Transverse colon (tissue), 4 donors: ENCODE measurements around the gene E2F2. TPM values are rescaled to one million over a fixed set of nuclear protein-coding genes. Genes with fewer than 3 reads are reported as not detected.
A peak's percentile ranks its signal among the peaks of the same experiment; 100 is the strongest.

Experiments used
- DNase-seq: peaks from one replicate; pipeline ENCODE4 v3.0.0-alpha.2; 2019
- H3K27ac ChIP-seq, 4 donors: fragments of 200-600 bp; sonication (generic); 2 replicates each; pipeline ENCODE4 v1.5.1; 2016 to 2018; ENCODE audit warnings: inconsistent platforms in 4 of 4
- H3K27me3 ChIP-seq: fragments of 200-600 bp; sonication (generic); 2 replicates; pipeline ENCODE4 v1.5.1; 2017; ENCODE audit warnings: inconsistent platforms
- H3K36me3 ChIP-seq, 4 donors: fragments of 200-600 bp; sonication (generic); 2 replicates each; pipeline ENCODE4 v1.5.1; 2017 to 2019; ENCODE audit warnings: inconsistent platforms in 4 of 4
- H3K4me1 ChIP-seq, 4 donors: fragments of 200-600 bp; sonication (generic); 2 replicates each; pipeline ENCODE4 v1.5.1; 2017 to 2020; ENCODE audit warnings: inconsistent platforms in 4 of 4
- H3K4me3 ChIP-seq, 4 donors: fragments of 200-600 bp; sonication (generic); 1 replicate in 1 of 4; 2 replicates in 3 of 4; pipeline versions ENCODE4 v1.5.1 to v1.6.1; 2017 to 2019; ENCODE audit warnings: inconsistent platforms in 4 of 4
- H3K9me3 ChIP-seq, 2 donors: fragments of 200-600 bp; sonication (generic); 2 replicates each; pipeline ENCODE4 v1.5.1; 2017 to 2019; ENCODE audit warnings: inconsistent platforms in 2 of 2
- EP300 ChIP-seq: sonication (generic); formaldehyde crosslinking; IDR thresholded peaks from one replicate; pipeline ENCODE4 v1.6.1; 2017; ENCODE audit warnings: antibody characterized with exemption, low read depth
- POLR2A ChIP-seq: fragments of 450-650 bp; IDR thresholded peaks from one replicate; pipeline ENCODE4 v1.6.1; 2016; ENCODE audit warnings: antibody characterized with exemption, mild to moderate bottlenecking, moderate library complexity
- POLR2AphosphoS5 ChIP-seq, 3 donors: sonication (generic); formaldehyde crosslinking; IDR thresholded peaks; one replicate each; pipeline ENCODE4 v1.6.1; 2016; ENCODE audit warnings: antibody characterized with exemption in 3 of 3
- WGBS, 2 donors: methylation state at CpG; one replicate each; pipeline ENCODE4 v1.1.5; 2018; ENCODE audit warnings: low coverage in 1 of 2; 5-methylcytosine and 5-hydroxymethylcytosine counted together
- in situ Hi-C, 4 donors: fragments of 200-750 bp; cut with MboI; loops; one replicate each; pipeline versions ENCODE4 v1.15.0 to v1.15.1; 2017; ENCODE audit warnings: low sequenced_read_pairs in 3 of 4, low pct_ligation_motif_present in 1 of 4, low pct_unique_long_range_greater_than_20kb in 1 of 4
- intact Hi-C: fragments of 100-400 bp; cut with DNase I; formaldehyde crosslinking; loops from one replicate; pipeline ENCODE4 v1.15.1; 2023; ENCODE audit warnings: low total_unique reads
- total RNA-seq, 4 donors: library from RNA; depleted of rRNA; stranded (reverse); fragments of >200 nt; gene quantifications; one replicate each; pipeline ENCODE4 v1.1.0, GENCODE V29; 2016
- TF ChIP-seq, protein P1 (sequence below), 5 experiments: fragments of 200-600 bp in 3 of 5; fragments of 450-650 bp in 2 of 5; sonication (generic) in 3 of 5; IDR thresholded peaks; 1 replicate in 2 of 5; 2 replicates in 3 of 5; pipeline ENCODE4 v1.5.1; 2016 to 2017; ENCODE audit warnings: antibody characterized with exemption in 5 of 5, inconsistent platforms in 3 of 5, mild to moderate bottlenecking in 2 of 5, moderate library complexity in 1 of 5

Gene E2F2
- total RNA-seq, 4 donors from 2014 or later, result 6.7 to 11.6 (median 8.9) TPM

DNA sequence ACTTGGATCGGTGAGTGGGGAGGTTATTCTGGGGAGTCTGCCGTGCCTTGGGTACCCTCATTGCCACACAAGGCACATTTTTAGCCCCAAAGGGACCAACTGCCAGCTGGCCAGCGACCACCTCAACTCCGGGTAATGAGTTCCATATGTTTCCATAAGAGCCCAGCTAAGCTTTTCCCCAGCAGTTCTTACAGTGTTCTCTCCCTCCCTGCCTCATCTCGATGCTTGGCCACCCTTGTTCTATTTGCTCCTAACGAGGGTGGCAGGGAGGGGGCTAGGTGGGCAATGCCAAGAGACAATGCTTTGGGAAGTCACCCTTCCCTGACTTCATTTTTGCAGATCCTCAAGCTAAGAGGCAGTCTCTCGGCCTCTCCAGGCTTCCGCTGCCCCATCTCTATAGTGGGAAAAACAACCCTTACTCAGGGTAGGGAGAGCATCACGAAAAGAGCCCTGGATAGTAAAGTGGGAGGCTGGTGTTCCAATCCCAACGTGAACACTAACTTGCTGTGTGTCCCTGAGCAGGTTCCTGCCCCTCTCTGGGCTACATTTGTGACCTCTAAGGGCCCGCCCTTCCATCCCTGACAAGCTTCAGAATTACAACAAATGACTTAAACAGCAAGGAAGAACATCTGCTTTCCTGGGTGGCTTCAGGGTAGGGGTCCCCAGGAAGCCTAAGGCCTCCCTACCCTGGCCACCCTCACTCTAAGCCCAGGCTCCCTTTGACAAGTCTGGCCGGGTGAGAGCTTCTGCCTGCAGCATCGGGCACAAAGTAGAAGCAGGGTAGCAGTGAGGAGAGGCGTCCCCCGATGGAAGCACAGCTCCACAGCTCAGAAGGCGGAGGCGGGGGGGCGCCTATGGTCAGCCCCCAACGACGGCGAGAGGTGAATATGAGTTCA lies 22.4 kb upstream of the E2F2 start:
- intact Hi-C loops, result no loop called here
- WGBS, 2 donors, result 72 to 78% methylated on average over 5 to 21 of the region's 21 CpGs
- Histone ChIP-seq H3K27ac (peak overlapping the region; percentile 96 to 98 (median 96)), H3K4me3 (peak overlapping the region in 3 of 4 donors; percentile 56 to 71 (median 56)), H3K9me3 (no peaks in the 10 kb centered on the region), H3K27me3 (no peaks in the 10 kb centered on the region), H3K4me1 (peaks cover 14 to 51% (median 50%) of the 10 kb centered on the region in 4 donors), H3K36me3 (no peaks in the 10 kb centered on the region)
- in situ Hi-C loops, result no loop called here
- TF ChIP-seq EP300 (no peak), POLR2A (no peak), POLR2AphosphoS5 (IDR thresholded peaks at IDR 0.05) (no peak)
- TF ChIP-seq, protein P1, sequence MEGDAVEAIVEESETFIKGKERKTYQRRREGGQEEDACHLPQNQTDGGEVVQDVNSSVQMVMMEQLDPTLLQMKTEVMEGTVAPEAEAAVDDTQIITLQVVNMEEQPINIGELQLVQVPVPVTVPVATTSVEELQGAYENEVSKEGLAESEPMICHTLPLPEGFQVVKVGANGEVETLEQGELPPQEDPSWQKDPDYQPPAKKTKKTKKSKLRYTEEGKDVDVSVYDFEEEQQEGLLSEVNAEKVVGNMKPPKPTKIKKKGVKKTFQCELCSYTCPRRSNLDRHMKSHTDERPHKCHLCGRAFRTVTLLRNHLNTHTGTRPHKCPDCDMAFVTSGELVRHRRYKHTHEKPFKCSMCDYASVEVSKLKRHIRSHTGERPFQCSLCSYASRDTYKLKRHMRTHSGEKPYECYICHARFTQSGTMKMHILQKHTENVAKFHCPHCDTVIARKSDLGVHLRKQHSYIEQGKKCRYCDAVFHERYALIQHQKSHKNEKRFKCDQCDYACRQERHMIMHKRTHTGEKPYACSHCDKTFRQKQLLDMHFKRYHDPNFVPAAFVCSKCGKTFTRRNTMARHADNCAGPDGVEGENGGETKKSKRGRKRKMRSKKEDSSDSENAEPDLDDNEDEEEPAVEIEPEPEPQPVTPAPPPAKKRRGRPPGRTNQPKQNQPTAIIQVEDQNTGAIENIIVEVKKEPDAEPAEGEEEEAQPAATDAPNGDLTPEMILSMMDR (IDR thresholded peaks at IDR 0.05), result no peak
- no peak for DNase-seq

- 66 to 76% methylated on average over 2 to 4 of the region's 4 CpGs for WGBS, 2 donors
- Histone ChIP-seq H3K36me3 (no peaks in the 10 kb centered on the region), H3K9me3 (no peaks in the 10 kb centered on the region), H3K4me3 (no peak overlapping the region), H3K27me3 (no peaks in the 10 kb centered on the region), H3K27ac (no peak overlapping the region), H3K4me1 (peaks cover 14 to 55% (median 48%) of the 10 kb centered on the region in 4 donors)
- intact Hi-C loops, result no loop called here
- in situ Hi-C loops, result no loop called here
- DNase-seq, result no peak
- TF ChIP-seq EP300 (no peak), POLR2AphosphoS5 (IDR thresholded peaks at IDR 0.05) (no peak)
- TF ChIP-seq, protein P1 (IDR thresholded peaks at IDR 0.05), result no peak
These were observed 20.8 kb upstream of the E2F2 start for GRCh38 chr1:23551849-23552248.

GRCh38 chr1:23548704-23549143 lies 17.7 kb upstream of the E2F2 start:
- no peaks in the 10 kb centered on the region for H3K9me3 ChIP-seq
- WGBS, 2 donors, result 60 to 100% methylated on average over 1 to 9 of the region's 9 CpGs
- intact Hi-C loops, result no loop called here
- no peaks in the 10 kb centered on the region for H3K27me3 ChIP-seq
- TF ChIP-seq POLR2AphosphoS5 (IDR thresholded peaks at IDR 0.05) (no peak), EP300 (no peak), POLR2A (no peak)
- TF ChIP-seq, protein P1 (IDR thresholded peaks at IDR 0.05), result no peak
- DNase-seq, result peak; percentile 37
- peak overlapping the region; percentile 72 to 80 (median 78) for H3K27ac ChIP-seq
- in situ Hi-C loops, result loop anchor here in 2 of 4 donors (5.0 kb wide), 1 partner anchor 89 kb away; no protein-coding TSS in a partner anchor
- H3K4me3 ChIP-seq, result no peak overlapping the region
- H3K36me3 ChIP-seq, result no peaks in the 10 kb centered on the region
- peaks cover 0 to 49% (median 37%) of the 10 kb centered on the region in 4 donors for H3K4me1 ChIP-seq

GRCh38 chr1:23546897-23547584 lies 16.0 kb upstream of the E2F2 start:
- Histone ChIP-seq H3K9me3 (no peaks in the 10 kb centered on the region), H3K27me3 (no peaks in the 10 kb centered on the region), H3K4me1 (peaks cover 0 to 44% (median 34%) of the 10 kb centered on the region in 4 donors), H3K4me3 (no peak overlapping the region), H3K36me3 (no peaks in the 10 kb centered on the region), H3K27ac (peak overlapping the region; percentile 72 to 80 (median 78))
- TF ChIP-seq, protein P1 (IDR thresholded peaks at IDR 0.05), result no peak
- TF ChIP-seq EP300 (no peak), POLR2A (peak; percentile 36), POLR2AphosphoS5 (IDR thresholded peaks at IDR 0.05) (peak in 2 of 3 donors; percentile 16 to 63)
- intact Hi-C loops (no loop called here), in situ Hi-C loops (loop anchor here in 2 of 4 donors (5.0 kb wide), 1 partner anchor 90 kb away; no protein-coding TSS in a partner anchor)
- no peak for DNase-seq
- WGBS, 2 donors, result 35 to 48% methylated on average over 7 to 8 of the region's 8 CpGs
